Measurements from ENCODE around the gene MFSD1. TPM values are rescaled to one million over a fixed set of nuclear protein-coding genes. Genes with fewer than 3 reads are reported as not detected.

Gene MFSD1
- total RNA-seq (2014; rRNA removed) (45.2 and 45.3 TPM in 2 replicates), Bru-seq, nascent RNA (percentile 72 among the genes with signal in this experiment), BruChase-seq, experiment 1, labeled RNA remaining after a 6-hour chase (percentile 67 among the genes with signal in this experiment), BruChase-seq, experiment 2, labeled RNA remaining after a 2-hour chase (percentile 76 among the genes with signal in this experiment)
- long read RNA-seq, transcript MFSD1-203 (16 exons, 2,423 nt) = major isoform, 140 of 159 reads
- long read RNA-seq, transcript MFSD1-215 (15 exons, 2,121 nt) = minor isoform, 8 of 159 reads
- long read RNA-seq, partial matches to known transcripts = 7 of 159 reads
- long read RNA-seq, other reads (novel, unspliced or antisense) = 3 of 159 reads

- peak within 1 kb of the TSS; percentile 91 for H3K9ac ChIP-seq (ENCODE audit: low read length)
- H3K4me2 ChIP-seq (ENCODE audit: low read length) = peak within 1 kb of the TSS; percentile 98
- DNase-seq = peak; percentile 86
- H3F3A ChIP-seq (ENCODE audit: low read length, unreplicated experiment) = no peaks in the 10 kb centered on the region
- H3K4me1 ChIP-seq (ENCODE audit: insufficient read depth, low read length) = peaks cover 33% of the 10 kb centered on the region
- no peaks in the 10 kb centered on the region for H3K9me2 ChIP-seq (replicated peaks; ENCODE audit: low read length)
- intact Hi-C loops (cut with micrococcal nuclease) = no loop called here
- H4K20me1 ChIP-seq (ENCODE audit: low read length) = no peaks in the 10 kb centered on the region
- ChIA-PET CTCF (interaction anchor here (1.4 kb wide), 1 partner anchor 79 kb away, joined by 11 read pairs; no protein-coding TSS in a partner anchor), POLR2A (ENCODE audit: unreplicated experiment) (interaction anchor here (0.6 kb wide), 2 partner anchors 34 to 1314 kb away, joined by 3 to 8 read pairs; no protein-coding TSS in a partner anchor)
- peak within 1 kb of the TSS; percentile 94 for H3K4me3 ChIP-seq (ENCODE audit: low read length)
- peak within 1 kb of the TSS; percentile 71 for H3K27ac ChIP-seq (ENCODE audit: low read length)
- peaks cover 37% of the 10 kb centered on the region for H3K79me2 ChIP-seq (ENCODE audit: low read length)
- peak; percentile 73 for ATAC-seq
- H3K27me3 ChIP-seq (ENCODE audit: low read length) = no peaks in the 10 kb centered on the region
- H3K36me3 ChIP-seq (ENCODE audit: low read depth, low read length) = no peaks in the 10 kb centered on the region
- TF ChIP-seq CTCF (conservative IDR thresholded peaks at IDR 0.05; ENCODE audit: low read depth, low read length) = no peak
- no peak for TF ChIP-seq EZH2phosphoT487 (IDR thresholded peaks at IDR 0.05; ENCODE audit: borderline replicate concordance, low read length)
- no peak for TF ChIP-seq EZH2 (IDR thresholded peaks at IDR 0.05; ENCODE audit: low read length, unreplicated experiment)
- BruUV-seq (replicated peaks) = no TSS peak
- no peaks in the 10 kb centered on the region for H3K9me3 ChIP-seq (ENCODE audit: low read length)
- H2AFZ ChIP-seq (ENCODE audit: low read length) = peak within 1 kb of the TSS; percentile 80
Measured at GRCh38 chr3:158801696-158802408, at the start of gene MFSD1. Gene MFSD1, plus strand, starts transcription at chr3:158802054. Its CDS starts 99 bp downstream, at chr3:158802153.

- CTCF ChIA-PET = no interaction called here
- no peaks in the 10 kb centered on the region; the same call in 1 of the 2 replicates for H3K36me3 ChIP-seq (ENCODE audit: low read depth, low read length)
- intact Hi-C loops (cut with micrococcal nuclease) = no loop called here
- DNase-seq (no peak), ATAC-seq (no peak)
- no peak for TF ChIP-seq EZH2 (IDR thresholded peaks at IDR 0.05; ENCODE audit: low read length, unreplicated experiment)
- no peak for TF ChIP-seq EZH2phosphoT487 (IDR thresholded peaks at IDR 0.05; ENCODE audit: borderline replicate concordance, low read length)
- no peak for TF ChIP-seq CTCF (conservative IDR thresholded peaks at IDR 0.05; ENCODE audit: low read depth, low read length)
- H3K4me2 ChIP-seq (ENCODE audit: low read length) = no peak overlapping the region
- H3K27me3 ChIP-seq (ENCODE audit: low read length) = no peaks in the 10 kb centered on the region
- H3K9me3 ChIP-seq (ENCODE audit: low read length) = no peaks in the 10 kb centered on the region
- H3K27ac ChIP-seq (ENCODE audit: low read length) = no peak overlapping the region
- no peaks in the 10 kb centered on the region for H3K79me2 ChIP-seq (ENCODE audit: low read length)
- no peak overlapping the region for H3K9ac ChIP-seq (ENCODE audit: low read length)
- H2AFZ ChIP-seq (ENCODE audit: low read length) = no peak overlapping the region
- no peak overlapping the region for H3K4me3 ChIP-seq (ENCODE audit: low read length)
- H3K9me2 ChIP-seq (replicated peaks; ENCODE audit: low read length) = no peaks in the 10 kb centered on the region
- BruUV-seq (replicated peaks) = no TSS peak
- H4K20me1 ChIP-seq (ENCODE audit: low read length) = no peaks in the 10 kb centered on the region
- POLR2A ChIA-PET (ENCODE audit: unreplicated experiment) = no interaction called here
- no peaks in the 10 kb centered on the region for H3F3A ChIP-seq (ENCODE audit: low read length, unreplicated experiment)
- H3K4me1 ChIP-seq (ENCODE audit: insufficient read depth, low read length) = peaks cover 8% of the 10 kb centered on the region
Measured at GRCh38 chr3:158753854-158754253, 48.0 kb upstream of the MFSD1 start.
